ENCODE data around the gene HAPLN3.

DNA sequence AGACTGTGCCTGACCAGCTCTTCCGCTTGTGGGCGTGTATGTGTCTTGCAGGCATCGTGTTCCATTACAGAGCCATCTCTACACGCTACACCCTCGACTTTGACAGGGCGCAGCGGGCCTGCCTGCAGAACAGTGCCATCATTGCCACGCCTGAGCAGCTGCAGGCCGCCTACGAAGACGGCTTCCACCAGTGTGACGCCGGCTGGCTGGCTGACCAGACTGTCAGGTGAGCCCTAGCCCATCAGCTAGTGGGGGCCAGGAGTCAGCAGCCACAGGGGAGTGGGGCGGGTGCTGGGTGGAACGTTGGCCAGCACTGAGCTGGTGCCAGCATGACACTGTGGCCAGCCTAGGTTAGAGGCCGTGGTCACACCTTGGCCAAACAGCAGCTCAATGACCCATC lies 55.4 kb downstream of the HAPLN3 start:
- TF ChIP-seq, protein P1, sequence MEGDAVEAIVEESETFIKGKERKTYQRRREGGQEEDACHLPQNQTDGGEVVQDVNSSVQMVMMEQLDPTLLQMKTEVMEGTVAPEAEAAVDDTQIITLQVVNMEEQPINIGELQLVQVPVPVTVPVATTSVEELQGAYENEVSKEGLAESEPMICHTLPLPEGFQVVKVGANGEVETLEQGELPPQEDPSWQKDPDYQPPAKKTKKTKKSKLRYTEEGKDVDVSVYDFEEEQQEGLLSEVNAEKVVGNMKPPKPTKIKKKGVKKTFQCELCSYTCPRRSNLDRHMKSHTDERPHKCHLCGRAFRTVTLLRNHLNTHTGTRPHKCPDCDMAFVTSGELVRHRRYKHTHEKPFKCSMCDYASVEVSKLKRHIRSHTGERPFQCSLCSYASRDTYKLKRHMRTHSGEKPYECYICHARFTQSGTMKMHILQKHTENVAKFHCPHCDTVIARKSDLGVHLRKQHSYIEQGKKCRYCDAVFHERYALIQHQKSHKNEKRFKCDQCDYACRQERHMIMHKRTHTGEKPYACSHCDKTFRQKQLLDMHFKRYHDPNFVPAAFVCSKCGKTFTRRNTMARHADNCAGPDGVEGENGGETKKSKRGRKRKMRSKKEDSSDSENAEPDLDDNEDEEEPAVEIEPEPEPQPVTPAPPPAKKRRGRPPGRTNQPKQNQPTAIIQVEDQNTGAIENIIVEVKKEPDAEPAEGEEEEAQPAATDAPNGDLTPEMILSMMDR (IDR thresholded peaks at IDR 0.05), result no peak
- no peak for TF ChIP-seq POLR2AphosphoS5 (IDR thresholded peaks at IDR 0.05; ENCODE audit: insufficient read depth in 1 of 2, low read depth in 1 of 2)
- TF ChIP-seq POLR2A (IDR thresholded peaks at IDR 0.05), result no peak

Measured in vagina (tissue), 2 donors.